Epithelial cell of prostate (primary cell): ENCODE results near the gene NARS2.
"Not testable (repeated sequence)": the region's sequence is repeated elsewhere in the genome, so short reads cannot be mapped to it uniquely, and the experiment has no call there.

ENCODE experiments used
- DNase-seq: peaks from one replicate; pipeline ENCODE4 v3.0.0-alpha.2; 2011; ENCODE audit warnings: low read depth, low spot score
- H3K27ac ChIP-seq: fragments of 450-650 bp; 2 replicates; pipeline ENCODE4 v1.5.1; 2017; ENCODE audit warnings: mild to moderate bottlenecking

The NARS2 gene, protein sequence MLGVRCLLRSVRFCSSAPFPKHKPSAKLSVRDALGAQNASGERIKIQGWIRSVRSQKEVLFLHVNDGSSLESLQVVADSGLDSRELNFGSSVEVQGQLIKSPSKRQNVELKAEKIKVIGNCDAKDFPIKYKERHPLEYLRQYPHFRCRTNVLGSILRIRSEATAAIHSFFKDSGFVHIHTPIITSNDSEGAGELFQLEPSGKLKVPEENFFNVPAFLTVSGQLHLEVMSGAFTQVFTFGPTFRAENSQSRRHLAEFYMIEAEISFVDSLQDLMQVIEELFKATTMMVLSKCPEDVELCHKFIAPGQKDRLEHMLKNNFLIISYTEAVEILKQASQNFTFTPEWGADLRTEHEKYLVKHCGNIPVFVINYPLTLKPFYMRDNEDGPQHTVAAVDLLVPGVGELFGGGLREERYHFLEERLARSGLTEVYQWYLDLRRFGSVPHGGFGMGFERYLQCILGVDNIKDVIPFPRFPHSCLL

DNA sequence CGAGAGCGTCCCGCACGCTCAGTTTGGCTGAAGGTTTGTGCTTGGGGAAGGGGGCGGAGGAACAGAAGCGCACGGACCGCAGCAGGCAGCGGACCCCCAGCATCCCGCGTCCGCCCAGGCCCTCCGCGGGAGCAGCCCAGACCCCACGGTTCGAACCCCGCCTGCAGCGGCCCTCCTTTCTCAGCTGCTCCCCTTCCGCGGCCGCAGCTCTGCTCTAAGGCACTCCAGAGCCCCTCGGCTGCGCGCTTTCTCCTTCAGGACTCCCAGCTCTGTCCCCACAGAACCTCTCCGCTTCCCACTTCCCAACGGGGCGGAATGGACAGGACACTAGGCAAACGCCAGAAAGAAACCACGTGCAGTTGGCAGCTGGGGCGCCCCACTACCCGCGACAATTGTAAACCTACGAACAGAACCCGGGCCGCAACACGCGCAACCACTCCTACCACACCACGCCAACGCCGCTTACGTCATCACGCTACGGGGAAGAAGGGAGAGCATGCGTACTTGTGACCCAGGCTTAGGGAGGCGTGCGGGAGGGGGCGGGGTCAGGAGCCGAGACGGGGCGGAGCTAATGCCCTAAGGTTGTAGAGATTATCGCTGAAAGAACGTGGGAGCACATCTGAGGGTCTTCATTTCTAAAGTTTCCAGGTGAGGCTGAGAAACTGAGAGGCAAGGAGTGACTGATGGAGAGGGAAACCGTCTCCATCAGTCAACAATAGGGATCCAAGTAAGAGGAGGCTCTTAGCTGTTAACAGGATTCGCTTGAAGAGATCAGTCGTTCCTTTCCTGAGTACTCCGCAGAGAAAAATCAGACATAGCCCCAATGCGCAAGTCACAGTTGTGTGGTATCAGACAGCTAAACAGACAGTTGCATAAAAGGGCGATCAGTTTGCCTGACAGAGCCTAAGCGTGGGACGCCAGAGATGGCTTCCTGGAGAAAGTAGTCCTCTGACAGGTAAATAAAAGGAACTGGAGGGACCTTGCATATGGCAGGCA is at the start of gene NARS2:
NARS2 (minus strand) TSS at position 479 of the 996 bp plus-strand sequence; CDS start at position 103, 376 bp downstream.
- H3K27ac ChIP-seq = peak within 1 kb of the TSS; percentile 44
- DNase-seq = peak; percentile 75

- no peak overlapping the region for H3K27ac ChIP-seq
- DNase-seq = no peak
Measured at GRCh38 chr11:78622666-78623065, 48.0 kb upstream of the NARS2 start.

GRCh38 chr11:78620159-78620558 is 45.5 kb upstream of the NARS2 start:
- DNase-seq = no peak
- no peak overlapping the region for H3K27ac ChIP-seq

DNA sequence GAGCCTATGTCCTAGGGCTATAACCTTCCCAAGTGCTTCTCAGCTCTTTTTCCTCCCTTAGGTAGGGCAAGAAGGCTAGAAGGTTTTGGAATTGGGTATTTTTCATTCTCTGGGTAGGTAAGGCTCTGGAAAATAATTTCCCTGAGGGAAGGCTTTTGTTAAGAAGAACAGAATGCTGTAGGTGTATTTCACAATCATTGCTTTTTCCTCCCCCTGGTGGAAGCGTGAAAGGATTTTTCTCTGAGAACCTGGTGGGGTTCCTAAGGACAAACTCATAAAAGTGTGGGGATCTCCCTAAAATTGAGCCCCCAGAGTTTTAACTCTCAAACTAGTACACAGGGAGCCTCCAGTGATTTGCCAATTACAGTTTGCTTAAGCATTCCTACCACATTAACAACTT is 41.1 kb upstream of the NARS2 start:
- H3K27ac ChIP-seq = no peak overlapping the region
- DNase-seq = no peak

GRCh38 chr11:78613378-78613813 is 38.7 kb upstream of the NARS2 start:
- no peak for DNase-seq
- no peak overlapping the region for H3K27ac ChIP-seq

DNA sequence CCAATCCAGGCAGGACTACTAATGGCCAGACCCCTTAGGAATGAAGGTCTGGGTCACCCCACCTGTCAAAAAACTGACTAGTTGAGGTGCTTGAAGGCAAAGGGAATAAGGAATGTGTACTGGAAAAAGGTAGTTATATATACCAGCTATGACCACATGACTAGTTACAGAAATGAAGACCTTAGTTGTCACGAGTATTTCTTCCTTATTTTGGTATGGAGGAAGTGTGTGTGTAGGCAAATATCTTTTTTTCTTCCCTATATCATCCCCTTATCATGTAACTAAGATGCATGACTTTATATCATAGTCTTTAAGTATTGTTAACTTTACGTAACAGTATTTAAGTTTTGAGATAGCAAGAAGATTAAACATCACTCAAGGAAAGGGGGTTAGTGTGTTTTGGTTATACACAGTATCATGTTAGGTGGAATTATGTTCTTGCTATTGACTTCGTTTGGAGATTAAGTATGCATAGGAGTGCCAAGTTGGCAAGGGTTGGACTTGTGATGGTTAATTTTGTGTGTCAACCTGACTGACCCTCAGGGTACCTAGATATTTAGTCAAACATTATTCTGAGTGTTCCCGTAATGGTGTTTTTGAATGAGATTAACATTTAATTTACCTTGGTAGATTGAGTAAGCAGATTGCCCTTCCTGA is 38.2 kb upstream of the NARS2 start:
- DNase-seq = no peak
- H3K27ac ChIP-seq = no peak overlapping the region

- DNase-seq = not testable (repeated sequence)
Measured at GRCh38 chr11:78609321-78609720, 34.7 kb upstream of the NARS2 start.

DNA sequence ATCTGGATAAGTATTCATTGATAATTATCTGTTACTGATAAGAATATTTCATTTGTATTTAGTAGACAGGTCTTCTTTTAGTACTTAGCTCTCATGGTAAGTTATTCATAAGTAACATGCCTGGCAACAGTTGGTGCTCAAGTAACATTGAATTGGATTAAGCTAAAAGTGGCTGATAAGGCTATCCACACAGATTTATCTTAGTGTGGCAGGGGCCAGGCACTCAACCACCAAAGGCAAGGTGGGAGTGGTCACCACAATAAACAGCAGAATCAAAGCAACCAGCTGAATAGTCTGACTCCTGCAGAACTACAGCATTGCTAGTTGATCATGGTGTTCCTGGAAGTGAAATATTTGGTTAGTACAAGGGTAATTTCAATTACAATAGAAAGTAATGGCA is 33.0 kb upstream of the NARS2 start:
- no peak overlapping the region for H3K27ac ChIP-seq
- DNase-seq = no peak

More at GRCh38 chr11:78609321-78609720, 34.7 kb upstream of the NARS2 start:
- H3K27ac ChIP-seq = not testable (repeated sequence)

- peak overlapping the region; percentile 0 for H3K27ac ChIP-seq
- DNase-seq = peak; percentile 34
Measured at GRCh38 chr11:78606667-78607066, 32.0 kb upstream of the NARS2 start.

- H3K27ac ChIP-seq = no peak overlapping the region
- no peak for DNase-seq
Measured at GRCh38 chr11:78605296-78605695, 30.6 kb upstream of the NARS2 start.

DNA sequence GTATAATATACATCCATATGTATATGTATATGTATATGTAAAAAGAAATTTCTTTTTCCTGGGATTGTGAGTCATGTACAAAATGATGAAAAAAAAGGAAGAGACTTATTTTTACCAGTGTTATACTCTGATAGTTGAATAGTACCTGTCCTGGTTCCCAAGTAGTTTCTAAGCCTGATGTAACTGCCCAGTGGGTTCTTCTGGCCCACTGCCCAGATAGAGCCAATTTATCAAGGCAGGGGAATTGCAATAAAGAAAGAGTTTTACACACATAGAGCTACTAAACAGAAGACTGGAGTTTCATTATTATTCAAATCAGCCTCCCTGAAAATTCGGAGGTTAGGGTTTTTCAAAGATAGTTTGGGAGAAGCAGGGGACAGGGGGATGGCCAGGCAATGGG is 29.1 kb upstream of the NARS2 start:
- DNase-seq = no peak
- no peak overlapping the region for H3K27ac ChIP-seq

- not testable (repeated sequence) for DNase-seq
Measured at GRCh38 chr11:78602771-78603170, 28.1 kb upstream of the NARS2 start.

DNA sequence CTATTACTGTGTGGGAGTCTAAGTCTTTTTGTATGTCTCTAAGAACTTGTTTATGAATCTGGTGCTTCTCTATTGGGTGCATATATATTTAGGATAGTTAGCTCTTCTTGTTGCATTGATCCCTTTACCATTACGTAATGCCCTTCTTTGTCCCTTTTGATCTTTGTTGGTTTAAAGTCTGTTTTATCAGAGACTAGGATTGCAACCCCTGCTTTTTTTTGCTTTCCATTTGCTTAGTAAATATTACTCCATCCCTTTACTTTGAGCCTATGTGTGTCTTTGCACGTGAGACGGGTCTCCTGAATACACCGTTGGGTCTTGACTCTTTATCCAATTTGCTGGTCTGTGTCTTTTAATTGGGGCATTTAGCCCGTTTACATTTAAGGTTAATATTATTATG is 26.4 kb upstream of the NARS2 start:
- not testable (repeated sequence) for DNase-seq, H3K27ac ChIP-seq

More at GRCh38 chr11:78602771-78603170, 28.1 kb upstream of the NARS2 start:
- H3K27ac ChIP-seq = not testable (repeated sequence)

DNA sequence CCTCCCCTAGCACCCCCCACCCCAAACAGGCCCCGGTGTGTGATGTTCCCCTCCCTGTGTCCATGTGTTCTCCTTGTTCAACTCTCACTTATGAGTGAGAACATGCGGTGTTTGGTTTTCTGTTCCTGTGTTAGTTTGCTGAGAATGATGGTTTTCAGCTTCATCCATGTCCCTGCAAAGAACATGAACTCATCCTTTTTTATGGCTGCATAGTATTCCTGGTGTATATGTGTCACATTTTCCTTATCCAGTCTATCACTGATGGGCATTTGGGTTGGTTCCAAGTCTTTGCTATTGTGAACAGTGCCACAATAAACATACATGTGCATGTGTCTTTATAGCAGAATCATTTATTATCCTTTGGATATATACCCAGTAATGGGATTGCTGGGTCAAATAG is 22.9 kb upstream of the NARS2 start:
- peak overlapping the region; percentile 90 for H3K27ac ChIP-seq
- DNase-seq = not testable (repeated sequence)

DNA sequence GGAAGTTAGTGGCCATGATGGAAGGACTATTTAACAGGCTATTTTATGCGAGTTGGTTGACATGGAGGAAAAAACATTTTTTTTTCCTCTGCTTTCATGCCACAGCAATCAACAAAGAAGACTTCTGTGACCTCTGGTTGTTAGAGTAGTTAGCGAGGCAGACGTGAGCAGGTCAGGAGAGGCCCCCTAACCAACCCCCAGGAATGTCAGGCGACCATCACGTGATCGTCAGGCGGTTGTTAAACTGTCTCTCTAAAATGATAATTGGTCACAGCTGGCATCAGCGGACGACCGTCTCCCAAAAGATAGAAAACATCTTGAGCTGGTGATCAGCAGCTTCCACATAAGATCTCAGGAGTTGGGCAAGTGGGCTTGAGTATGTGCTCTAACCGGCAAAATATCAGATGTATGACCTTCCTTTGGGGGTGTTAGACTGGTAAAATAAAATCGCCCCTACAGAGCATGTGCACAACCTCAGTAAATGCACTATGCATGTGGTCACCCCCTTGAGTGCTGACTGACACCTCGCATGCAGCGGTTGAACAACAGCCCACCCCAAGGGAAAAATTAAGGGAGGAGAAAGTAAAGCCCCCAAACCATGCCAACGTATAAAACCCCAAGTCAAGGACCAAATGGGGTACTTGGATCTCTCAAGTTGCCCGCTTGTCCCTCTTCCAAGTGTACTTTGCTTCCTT is 20.9 kb upstream of the NARS2 start:
- DNase-seq = no peak

GRCh38 chr11:78594814-78595213 is 20.1 kb upstream of the NARS2 start:
- no peak for DNase-seq
- no peak overlapping the region for H3K27ac ChIP-seq

More for the DNA sequence above, 20.9 kb upstream of the NARS2 start:
- peak overlapping the region; percentile 90 for H3K27ac ChIP-seq

- DNase-seq = no peak
- no peak overlapping the region for H3K27ac ChIP-seq
Measured at GRCh38 chr11:78588517-78588916, 13.9 kb upstream of the NARS2 start.

DNA sequence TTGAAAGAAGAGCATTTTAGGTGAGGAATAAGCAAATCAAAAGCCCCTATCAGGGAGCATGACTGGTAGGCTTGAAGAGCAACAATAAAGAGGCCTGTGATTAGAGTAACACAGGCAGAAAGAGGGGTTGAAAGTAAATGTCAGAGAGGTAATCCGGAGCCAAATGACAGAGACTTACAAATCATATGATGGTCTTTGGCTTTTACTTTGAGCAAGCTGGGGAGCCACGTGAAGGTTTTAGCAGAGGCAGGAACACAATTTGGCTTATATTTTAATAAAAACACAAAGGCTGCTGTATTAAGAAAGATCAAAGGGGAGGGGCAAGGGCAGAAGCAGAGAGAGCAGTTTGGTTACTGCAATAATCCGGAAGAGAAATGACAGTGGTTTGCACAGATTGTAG is 12.8 kb upstream of the NARS2 start:
- DNase-seq = no peak
- H3K27ac ChIP-seq = no peak overlapping the region

DNA sequence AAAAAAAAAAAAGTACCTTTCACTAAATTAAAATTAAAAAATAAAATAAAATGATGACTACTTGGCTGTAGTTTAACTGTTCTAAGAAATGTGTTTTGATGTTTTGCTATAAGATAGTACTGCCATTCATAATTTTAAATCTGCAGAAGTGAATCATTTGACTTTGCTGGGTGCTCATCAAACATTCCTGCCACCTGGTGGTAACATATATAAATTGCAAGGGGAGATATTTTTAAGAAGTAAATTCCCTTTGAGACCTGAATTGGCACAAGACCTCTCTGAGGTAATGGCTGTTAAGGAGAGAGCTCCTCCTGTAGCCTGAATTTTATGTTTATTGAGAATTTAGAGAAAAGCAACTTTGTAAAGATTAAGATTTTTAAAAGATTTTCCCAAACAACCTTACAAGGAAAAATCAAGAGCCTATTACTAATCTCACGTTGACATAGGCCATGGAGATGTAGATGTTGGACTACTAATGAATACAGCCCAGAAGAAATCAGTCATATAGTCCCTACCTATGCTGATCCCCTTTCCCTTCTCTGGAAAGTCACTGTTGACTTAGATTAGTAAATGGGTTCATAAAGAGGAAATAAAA is 11.9 kb upstream of the NARS2 start:
- DNase-seq = no peak
- no peak overlapping the region for H3K27ac ChIP-seq
